ENCODE results near the gene TENT5C. TPM values are rescaled to one million over a fixed set of nuclear protein-coding genes. Genes with fewer than 3 reads are reported as not detected.
A peak's percentile ranks its signal among the peaks of the same experiment; 100 is the strongest.

TENT5C gene
- total RNA-seq, 2 experiments from 2014 or later: 64.5 to 66.1 TPM

DNA sequence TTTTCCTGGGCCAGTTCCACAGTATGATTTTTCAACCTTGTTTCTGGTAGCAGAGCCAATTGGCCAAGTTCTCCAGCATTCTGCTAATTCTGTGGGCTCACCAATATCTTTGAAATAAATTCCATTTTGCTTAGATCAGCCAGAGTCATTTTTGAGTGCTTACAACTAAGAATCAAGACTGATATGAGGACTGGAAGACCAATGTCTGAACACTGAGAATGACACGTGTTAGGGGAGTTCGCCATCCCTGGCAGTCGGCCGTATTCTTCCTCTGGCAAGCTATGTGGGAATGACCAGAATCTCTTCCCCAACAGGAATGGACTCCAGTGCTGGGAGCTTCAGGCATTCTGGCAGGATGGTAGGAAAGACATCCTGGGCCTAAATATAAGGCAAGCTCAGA, 4.9 kb upstream of the TENT5C start:
- ChIA-PET CTCF (no interaction called here), POLR2A (no interaction called here)
- no peak overlapping the region for H3K4me3 Mint-ChIP-seq
- H3K36me3 Mint-ChIP-seq (ENCODE audit: low read depth): no peaks in the 10 kb centered on the region
- no peak for DNase-seq
- H3K4me1 Mint-ChIP-seq: peaks cover 8% of the 10 kb centered on the region
- no peaks in the 10 kb centered on the region for H3K9me3 Mint-ChIP-seq
- H3K27me3 Mint-ChIP-seq: peaks cover 20% of the 10 kb centered on the region
- H3K27ac Mint-ChIP-seq: no peak overlapping the region

- POLR2A ChIA-PET: interaction anchor here (20.6 kb wide), 1 partner anchor 53 kb away, joined by 512 read pairs; no protein-coding TSS in a partner anchor
- Mint-ChIP-seq H3K27me3 (peaks cover 20% of the 10 kb centered on the region), H3K9me3 (no peaks in the 10 kb centered on the region)
These were observed 3.0 kb upstream of the TENT5C start for GRCh38 chr1:117602862-117603261.

DNA sequence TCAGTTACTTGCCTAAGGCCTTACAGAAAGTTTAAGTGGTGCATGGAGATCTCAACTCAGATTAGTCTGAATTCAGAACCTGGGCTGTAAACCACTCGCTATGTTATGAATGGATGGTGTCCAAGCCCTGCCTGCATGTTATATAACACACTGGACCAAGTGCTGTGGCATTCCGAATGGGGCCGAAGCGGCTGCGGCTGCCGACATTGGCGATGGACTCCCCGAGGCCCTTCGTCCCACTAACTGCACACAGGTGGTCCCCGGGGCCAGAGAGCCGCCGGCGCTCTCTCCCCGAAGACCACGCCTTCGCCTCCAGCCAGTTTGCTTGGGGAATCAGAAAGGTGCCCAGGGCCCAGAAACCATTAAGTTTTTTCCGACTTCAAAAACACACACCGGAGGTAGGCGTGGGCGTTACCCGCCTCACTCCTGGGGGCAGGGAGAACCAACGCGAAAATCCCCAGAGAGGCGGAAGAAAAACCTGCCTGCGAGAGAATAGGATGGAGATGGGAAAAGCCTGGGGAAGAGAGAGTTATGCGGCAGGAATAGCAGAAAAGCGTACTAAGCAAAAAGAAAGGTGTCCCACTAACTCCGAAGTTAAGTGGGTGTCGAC, 579 bp upstream of the TENT5C start:
- ChIA-PET CTCF (interaction anchor here (1.5 to 4.7 kb wide), 4 partner anchors 39 to 149 kb away, joined by 4 to 66 read pairs (median 16); no protein-coding TSS in a partner anchor), POLR2A (interaction anchor here (1.1 to 20.6 kb wide), 8 partner anchors 12 to 545 kb away, joined by 3 to 512 read pairs (median 8); partner anchors contain the start of gene TTF2)
- Mint-ChIP-seq H3K4me3 (peak overlapping the region; percentile 97), H3K27ac (peak overlapping the region; percentile 76), H3K4me1 (peaks cover 38% of the 10 kb centered on the region), H3K27me3 (peaks cover 17% of the 10 kb centered on the region), H3K36me3 (ENCODE audit: low read depth) (peaks cover 35% of the 10 kb centered on the region), H3K9me3 (no peaks in the 10 kb centered on the region)
- DNase-seq: no peak

More at GRCh38 chr1:117602862-117603261, 3.0 kb upstream of the TENT5C start:
- CTCF ChIA-PET: interaction anchor here (0.8 kb wide), 1 partner anchor 8 kb away, joined by 3 read pairs; no protein-coding TSS in a partner anchor
- DNase-seq: no peak
- Mint-ChIP-seq H3K4me3 (no peak overlapping the region), H3K27ac (no peak overlapping the region), H3K36me3 (ENCODE audit: low read depth) (peaks cover 13% of the 10 kb centered on the region), H3K4me1 (peaks cover 14% of the 10 kb centered on the region)

DNA sequence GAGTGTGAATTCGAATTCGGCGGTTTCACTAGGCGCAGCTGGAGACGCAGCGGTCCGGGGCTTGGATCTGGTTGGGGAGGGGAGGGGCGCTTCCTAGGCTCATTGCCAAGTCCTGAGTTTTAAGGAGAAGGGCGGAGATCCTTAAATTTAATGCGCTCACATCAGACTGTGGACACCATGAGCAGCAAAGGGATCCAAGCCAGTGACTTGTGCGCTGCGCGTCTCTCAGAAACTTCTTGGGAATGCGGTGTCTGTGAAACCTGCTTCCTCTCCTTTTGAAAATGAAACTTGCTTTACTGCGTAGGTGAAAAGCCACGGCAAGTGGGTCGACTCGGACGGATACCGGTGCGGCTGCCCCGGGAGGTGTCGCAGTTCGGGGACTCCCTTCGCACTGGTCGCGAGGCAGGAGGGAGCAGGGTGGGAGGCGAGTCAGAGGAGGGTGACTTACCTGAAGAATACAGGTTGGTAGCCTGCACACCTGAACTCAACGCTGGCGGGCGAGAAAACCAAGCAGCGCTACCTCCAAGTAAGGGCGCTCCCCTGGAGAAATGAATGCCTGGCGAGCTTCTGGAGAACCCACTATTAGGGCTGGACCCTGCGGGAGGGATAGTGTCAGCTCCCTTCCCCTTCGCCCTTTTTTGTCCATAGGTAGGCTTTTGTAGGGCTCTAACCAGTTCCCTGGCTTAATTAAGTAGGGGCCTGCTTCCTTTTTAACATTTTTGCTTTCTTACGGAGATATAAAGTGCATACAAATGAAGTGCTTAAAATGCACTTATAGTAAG, 992 bp downstream of the TENT5C start:
- peak; percentile 64 for DNase-seq
- Mint-ChIP-seq H3K27me3 (peaks cover 16% of the 10 kb centered on the region), H3K36me3 (ENCODE audit: low read depth) (peaks cover 48% of the 10 kb centered on the region), H3K4me1 (peaks cover 52% of the 10 kb centered on the region), H3K4me3 (peak overlapping the region; percentile 97), H3K27ac (peak overlapping the region; percentile 95), H3K9me3 (no peaks in the 10 kb centered on the region)
- ChIA-PET CTCF (interaction anchor here (0.8 to 4.7 kb wide), 12 partner anchors 16 to 323 kb away, joined by 3 to 66 read pairs (median 6); partner anchors contain the start of genes GDAP2 and WDR3), POLR2A (interaction anchor here (0.7 to 20.6 kb wide), 25 partner anchors 10 to 853 kb away, joined by 3 to 512 read pairs (median 4); partner anchors contain the start of genes CD2, GDAP2, MAN1A2 and TTF2)

DNA sequence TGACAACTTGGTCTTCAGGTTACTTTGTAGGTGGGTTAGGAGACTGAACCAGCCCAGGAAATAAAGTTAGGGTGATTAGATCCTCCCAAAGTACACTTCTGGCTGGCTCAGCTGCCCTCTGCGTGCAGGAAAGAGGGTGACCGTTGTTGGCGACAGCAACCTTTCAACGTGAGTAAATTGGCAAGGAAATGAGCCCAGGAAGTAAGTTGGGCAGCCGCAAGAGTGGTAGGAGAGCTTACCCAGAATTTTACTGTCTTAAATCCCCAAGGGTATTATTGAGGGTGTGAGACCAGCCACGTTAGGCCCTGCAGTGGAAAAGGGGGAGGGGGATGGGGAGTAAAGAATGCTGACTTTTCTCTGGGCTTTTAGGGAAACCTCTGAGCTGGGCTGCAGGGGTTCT, 1.6 kb downstream of the TENT5C start:
- Mint-ChIP-seq H3K4me1 (peaks cover 58% of the 10 kb centered on the region), H3K9me3 (no peaks in the 10 kb centered on the region), H3K27me3 (peaks cover 14% of the 10 kb centered on the region), H3K36me3 (ENCODE audit: low read depth) (peaks cover 52% of the 10 kb centered on the region), H3K27ac (peak overlapping the region; percentile 95), H3K4me3 (peak overlapping the region; percentile 97)
- ChIA-PET CTCF (interaction anchor here (0.7 to 4.7 kb wide), 11 partner anchors 10 to 322 kb away, joined by 3 to 66 read pairs (median 6); partner anchors contain the start of genes GDAP2 and WDR3), POLR2A (interaction anchor here (0.7 to 20.6 kb wide), 18 partner anchors 10 to 547 kb away, joined by 3 to 512 read pairs (median 6); partner anchors contain the start of genes GDAP2, MAN1A2, TTF2 and WDR3)
- peak; percentile 74 for DNase-seq

GRCh38 chr1:117608115-117608615, 2.3 kb downstream of the TENT5C start:
- CTCF ChIA-PET: interaction anchor here (0.7 to 4.7 kb wide), 11 partner anchors 9 to 321 kb away, joined by 3 to 66 read pairs (median 6); partner anchors contain the start of genes GDAP2 and WDR3
- Mint-ChIP-seq H3K9me3 (no peaks in the 10 kb centered on the region), H3K36me3 (ENCODE audit: low read depth) (peaks cover 59% of the 10 kb centered on the region), H3K27me3 (peaks cover 10% of the 10 kb centered on the region), H3K4me1 (peaks cover 65% of the 10 kb centered on the region), H3K27ac (peak overlapping the region; percentile 95), H3K4me3 (peak overlapping the region; percentile 97)
- POLR2A ChIA-PET: interaction anchor here (0.7 to 20.6 kb wide), 14 partner anchors 9 to 548 kb away, joined by 3 to 512 read pairs (median 6); partner anchors contain the start of genes MAN1A2 and TTF2
- DNase-seq: no peak

GRCh38 chr1:117608758-117609157, 2.9 kb downstream of the TENT5C start:
- Mint-ChIP-seq H3K36me3 (ENCODE audit: low read depth) (peaks cover 65% of the 10 kb centered on the region), H3K9me3 (no peaks in the 10 kb centered on the region), H3K4me3 (peak overlapping the region; percentile 97), H3K4me1 (peaks cover 71% of the 10 kb centered on the region), H3K27me3 (peaks cover 7% of the 10 kb centered on the region), H3K27ac (peak overlapping the region; percentile 72)
- POLR2A ChIA-PET: interaction anchor here (1.0 to 20.6 kb wide), 5 partner anchors 17 to 549 kb away, joined by 3 to 512 read pairs (median 11); partner anchors contain the start of gene TTF2
- CTCF ChIA-PET: interaction anchor here (1.2 to 4.7 kb wide), 8 partner anchors 8 to 150 kb away, joined by 3 to 66 read pairs (median 4); no protein-coding TSS in a partner anchor
- DNase-seq: no peak

- Mint-ChIP-seq H3K4me1 (peaks cover 76% of the 10 kb centered on the region), H3K36me3 (ENCODE audit: low read depth) (peaks cover 72% of the 10 kb centered on the region)
These were observed 3.6 kb downstream of the TENT5C start for GRCh38 chr1:117609471-117609911.

GRCh38 chr1:117610036-117610435, 4.2 kb downstream of the TENT5C start:
- Mint-ChIP-seq H3K4me1 (peaks cover 78% of the 10 kb centered on the region), H3K36me3 (ENCODE audit: low read depth) (peaks cover 78% of the 10 kb centered on the region), H3K9me3 (no peaks in the 10 kb centered on the region), H3K27ac (no peak overlapping the region), H3K27me3 (no peaks in the 10 kb centered on the region), H3K4me3 (no peak overlapping the region)
- ChIA-PET POLR2A (interaction anchor here (1.1 to 20.6 kb wide), 3 partner anchors 13 to 46 kb away, joined by 3 to 512 read pairs (median 3); no protein-coding TSS in a partner anchor), CTCF (interaction anchor here (0.9 to 4.7 kb wide), 4 partner anchors 48 to 148 kb away, joined by 3 to 66 read pairs (median 4); no protein-coding TSS in a partner anchor)
- no peak for DNase-seq

More at GRCh38 chr1:117609471-117609911, 3.6 kb downstream of the TENT5C start:
- Mint-ChIP-seq H3K9me3 (no peaks in the 10 kb centered on the region), H3K4me3 (peak overlapping the region; percentile 37), H3K27me3 (peaks cover 3% of the 10 kb centered on the region), H3K27ac (peak overlapping the region; percentile 28)
- DNase-seq: no peak
- ChIA-PET POLR2A (interaction anchor here (1.0 to 20.6 kb wide), 4 partner anchors 14 to 47 kb away, joined by 3 to 512 read pairs (median 3); no protein-coding TSS in a partner anchor), CTCF (interaction anchor here (0.9 to 4.7 kb wide), 5 partner anchors 23 to 149 kb away, joined by 3 to 66 read pairs (median 3); no protein-coding TSS in a partner anchor)

- CTCF ChIA-PET: interaction anchor here (1.0 kb wide), 1 partner anchor 76 kb away, joined by 3 read pairs; no protein-coding TSS in a partner anchor
- peaks cover 87% of the 10 kb centered on the region for H3K4me1 Mint-ChIP-seq
- no peak overlapping the region for H3K4me3 Mint-ChIP-seq
- POLR2A ChIA-PET: interaction anchor here (1.0 to 20.6 kb wide), 3 partner anchors 20 to 245 kb away, joined by 3 to 512 read pairs (median 7); no protein-coding TSS in a partner anchor
- no peak overlapping the region for H3K27ac Mint-ChIP-seq
- H3K36me3 Mint-ChIP-seq (ENCODE audit: low read depth): peaks cover 89% of the 10 kb centered on the region
- H3K27me3 Mint-ChIP-seq: no peaks in the 10 kb centered on the region
- no peak for DNase-seq
- no peaks in the 10 kb centered on the region for H3K9me3 Mint-ChIP-seq
These were observed 5.3 kb downstream of the TENT5C start for GRCh38 chr1:117611121-117611601.

DNA sequence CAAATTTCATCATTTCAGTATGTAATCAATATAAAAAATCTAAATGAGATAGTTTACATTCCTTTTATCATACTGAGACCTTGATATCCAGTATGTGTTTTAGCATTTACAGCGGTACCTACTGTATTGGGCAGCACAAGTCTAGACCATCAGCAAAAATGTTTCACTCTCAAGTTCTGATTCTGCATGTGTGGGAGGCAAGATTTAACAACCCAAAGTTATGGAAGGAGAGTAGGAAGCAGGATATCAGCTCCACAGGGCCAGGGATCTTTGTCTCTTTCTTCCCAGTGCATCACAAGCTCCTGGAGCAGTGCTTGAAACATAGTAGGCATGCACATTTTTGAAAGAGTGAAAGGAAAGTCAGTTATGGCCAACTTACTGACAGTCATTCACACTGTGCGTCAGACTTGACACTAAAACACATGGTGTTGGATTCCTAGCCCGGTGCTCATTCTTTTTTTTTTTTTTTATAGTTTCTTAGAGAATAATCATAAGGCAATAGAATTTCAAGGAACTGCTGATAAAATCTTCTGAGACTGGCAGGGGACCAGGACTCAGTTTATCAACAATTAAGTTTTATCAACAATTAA, 6.1 kb downstream of the TENT5C start:
- Mint-ChIP-seq H3K27me3 (no peaks in the 10 kb centered on the region), H3K36me3 (ENCODE audit: low read depth) (peaks cover 90% of the 10 kb centered on the region), H3K9me3 (no peaks in the 10 kb centered on the region), H3K4me3 (no peak overlapping the region), H3K4me1 (peaks cover 94% of the 10 kb centered on the region), H3K27ac (no peak overlapping the region)
- DNase-seq: no peak
- CTCF ChIA-PET: interaction anchor here (0.7 to 2.0 kb wide), 7 partner anchors 53 to 147 kb away, joined by 3 to 11 read pairs (median 6); no protein-coding TSS in a partner anchor
- POLR2A ChIA-PET: interaction anchor here (0.9 to 20.6 kb wide), 5 partner anchors 10 to 246 kb away, joined by 3 to 512 read pairs (median 7); no protein-coding TSS in a partner anchor

Data from activated CD4-positive, alpha-beta memory T cell treated with anti-CD3 and anti-CD28 coated beads, Interleukin-2, amount 10 ng/mL, durations not matched to agents 7 days and 5 days (primary cell).